IMR-90 (cell line): ENCODE measurements around the gene AMFR.

Experiments used
- CEBPB ChIP-seq: IDR thresholded peaks from 2 replicates; pipeline ENCODE4 v1.6.1; 2012; ENCODE audit warnings: low read depth, low read length, improper control_type of control experiment
- CHD1 ChIP-seq: IDR thresholded peaks from 2 replicates; pipeline ENCODE4 v1.6.1; 2012; ENCODE audit warnings: low read depth, low read length, improper control_type of control experiment
- CTCF ChIP-seq: conservative IDR thresholded peaks from 2 replicates; pipeline ENCODE4 v1.5.1; 2012; ENCODE audit warnings: mild to moderate bottlenecking, low read depth, low read length, improper control_type of control experiment
- MAFK ChIP-seq: IDR thresholded peaks from 2 replicates; pipeline ENCODE4 v1.6.1; 2012; ENCODE audit warnings: low read depth, low read length, improper control_type of control experiment
- MXI1 ChIP-seq: IDR thresholded peaks from 2 replicates; pipeline ENCODE4 v1.6.1; 2012; ENCODE audit warnings: low read depth, mild to moderate bottlenecking, low read length, moderate library complexity, borderline replicate concordance
- POLR2A ChIP-seq: IDR thresholded peaks from 2 replicates; pipeline ENCODE4 v1.6.1; 2012; ENCODE audit warnings: mild to moderate bottlenecking, low read depth, low read length
- RFX5 ChIP-seq: IDR thresholded peaks from 2 replicates; pipeline ENCODE4 v1.8.0; 2012; ENCODE audit warnings: low read depth, mild to moderate bottlenecking, low read length, moderate library complexity
- TF ChIP-seq, protein P1 (sequence below): fragments of 150-350 bp; IDR thresholded peaks from 2 replicates; pipeline ENCODE4 v1.6.1; 2016; ENCODE audit warnings: low read depth, mild to moderate bottlenecking, low read length, moderate library complexity, borderline replicate concordance

GRCh38 chr16:56372013-56372634 lies 53.2 kb downstream of the AMFR start:
- TF ChIP-seq CEBPB, result no peak
- no peak for TF ChIP-seq MXI1
- no peak for TF ChIP-seq CTCF
- no peak for TF ChIP-seq CHD1
- no peak for TF ChIP-seq POLR2A
- TF ChIP-seq MAFK, result no peak
- TF ChIP-seq, protein P1, sequence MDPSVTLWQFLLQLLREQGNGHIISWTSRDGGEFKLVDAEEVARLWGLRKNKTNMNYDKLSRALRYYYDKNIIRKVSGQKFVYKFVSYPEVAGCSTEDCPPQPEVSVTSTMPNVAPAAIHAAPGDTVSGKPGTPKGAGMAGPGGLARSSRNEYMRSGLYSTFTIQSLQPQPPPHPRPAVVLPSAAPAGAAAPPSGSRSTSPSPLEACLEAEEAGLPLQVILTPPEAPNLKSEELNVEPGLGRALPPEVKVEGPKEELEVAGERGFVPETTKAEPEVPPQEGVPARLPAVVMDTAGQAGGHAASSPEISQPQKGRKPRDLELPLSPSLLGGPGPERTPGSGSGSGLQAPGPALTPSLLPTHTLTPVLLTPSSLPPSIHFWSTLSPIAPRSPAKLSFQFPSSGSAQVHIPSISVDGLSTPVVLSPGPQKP, result no peak
- no peak for TF ChIP-seq RFX5
